Tibial artery (tissue), 4 donors: Measurements from ENCODE around the gene AKR1D1.

Experiments used
- DNase-seq, 2 donors: peaks; one replicate each; pipeline ENCODE4 v3.0.0-alpha.2; 2019
- H3K27ac ChIP-seq, 2 donors: fragments of 200-600 bp; sonication (generic) in 1 of 2; 1 replicate in 1 of 2; 2 replicates in 1 of 2; pipeline ENCODE4 v1.5.1; 2018 to 2019; ENCODE audit warnings: mild to moderate bottlenecking in 1 of 2
- H3K27me3 ChIP-seq, 2 donors: fragments of 200-600 bp; sonication (generic) in 1 of 2; one replicate each; pipeline versions ENCODE4 v1.5.1 to v1.6.0; 2016 to 2019
- H3K36me3 ChIP-seq, 3 donors: fragments of 200-600 bp; sonication (generic) in 2 of 3; one replicate each; pipeline ENCODE4 v1.5.1; 2016 to 2019; ENCODE audit warnings: mild to moderate bottlenecking in 2 of 3
- H3K4me1 ChIP-seq, 4 donors: fragments of 200-600 bp; sonication (generic) in 2 of 4; 1 replicate in 3 of 4; 2 replicates in 1 of 4; pipeline ENCODE4 v1.5.1; 2016 to 2019
- H3K4me3 ChIP-seq, 2 donors: fragments of 200-600 bp; sonication (generic) in 1 of 2; 1 replicate in 1 of 2; 2 replicates in 1 of 2; pipeline ENCODE4 v1.5.1; 2018 to 2019; ENCODE audit warnings: mild to moderate bottlenecking in 2 of 2
- H3K9me3 ChIP-seq, 3 donors: fragments of 200-600 bp; sonication (generic) in 1 of 3; one replicate each; pipeline ENCODE4 v1.5.1; 2016 to 2019
- intact Hi-C: fragments of 100-400 bp; cut with DNase I; formaldehyde crosslinking; loops from one replicate; pipeline ENCODE4 v1.15.0; 2023; ENCODE audit warnings: low total_unique reads
- TF ChIP-seq, protein P1 (sequence below), 2 experiments: fragments of 200-600 bp in 1 of 2; fragments of 450-650 bp in 1 of 2; IDR thresholded peaks; one replicate each; pipeline ENCODE4 v1.5.1; 2017 to 2019; ENCODE audit warnings: antibody characterized with exemption in 2 of 2, mild to moderate bottlenecking in 1 of 2, moderate library complexity in 1 of 2

AKR1D1 gene, protein sequence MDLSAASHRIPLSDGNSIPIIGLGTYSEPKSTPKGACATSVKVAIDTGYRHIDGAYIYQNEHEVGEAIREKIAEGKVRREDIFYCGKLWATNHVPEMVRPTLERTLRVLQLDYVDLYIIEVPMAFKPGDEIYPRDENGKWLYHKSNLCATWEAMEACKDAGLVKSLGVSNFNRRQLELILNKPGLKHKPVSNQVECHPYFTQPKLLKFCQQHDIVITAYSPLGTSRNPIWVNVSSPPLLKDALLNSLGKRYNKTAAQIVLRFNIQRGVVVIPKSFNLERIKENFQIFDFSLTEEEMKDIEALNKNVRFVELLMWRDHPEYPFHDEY

DNA sequence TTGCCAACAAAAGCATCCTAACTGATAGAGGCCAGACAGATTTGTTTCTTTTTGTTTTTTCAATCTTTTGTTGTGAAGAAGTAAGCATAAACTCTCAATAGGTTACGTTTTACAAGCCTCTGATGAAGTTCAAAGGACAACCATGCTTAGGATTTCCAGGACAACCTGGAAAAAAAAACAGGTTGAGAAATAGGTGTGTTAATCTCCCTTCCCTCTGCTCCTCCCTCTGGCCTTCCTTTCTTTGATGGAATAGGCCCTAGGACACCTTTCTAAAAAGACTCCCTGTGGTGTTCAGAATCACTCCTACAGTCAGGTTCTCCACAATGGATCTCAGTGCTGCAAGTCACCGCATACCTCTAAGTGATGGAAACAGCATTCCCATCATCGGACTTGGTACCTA, at the start of gene AKR1D1:
Gene AKR1D1, plus strand, starts transcription at position 264 of the 400 bp plus-strand sequence. Its CDS starts 60 bp downstream, at position 324.
- DNase-seq = no peak
- no peaks in the 10 kb centered on the region for H3K9me3 ChIP-seq
- H3K27me3 ChIP-seq = no peaks in the 10 kb centered on the region
- no peaks in the 10 kb centered on the region for H3K36me3 ChIP-seq
- no peak within 1 kb of the TSS for H3K27ac ChIP-seq
- intact Hi-C loops = no loop called here
- TF ChIP-seq, protein P1, sequence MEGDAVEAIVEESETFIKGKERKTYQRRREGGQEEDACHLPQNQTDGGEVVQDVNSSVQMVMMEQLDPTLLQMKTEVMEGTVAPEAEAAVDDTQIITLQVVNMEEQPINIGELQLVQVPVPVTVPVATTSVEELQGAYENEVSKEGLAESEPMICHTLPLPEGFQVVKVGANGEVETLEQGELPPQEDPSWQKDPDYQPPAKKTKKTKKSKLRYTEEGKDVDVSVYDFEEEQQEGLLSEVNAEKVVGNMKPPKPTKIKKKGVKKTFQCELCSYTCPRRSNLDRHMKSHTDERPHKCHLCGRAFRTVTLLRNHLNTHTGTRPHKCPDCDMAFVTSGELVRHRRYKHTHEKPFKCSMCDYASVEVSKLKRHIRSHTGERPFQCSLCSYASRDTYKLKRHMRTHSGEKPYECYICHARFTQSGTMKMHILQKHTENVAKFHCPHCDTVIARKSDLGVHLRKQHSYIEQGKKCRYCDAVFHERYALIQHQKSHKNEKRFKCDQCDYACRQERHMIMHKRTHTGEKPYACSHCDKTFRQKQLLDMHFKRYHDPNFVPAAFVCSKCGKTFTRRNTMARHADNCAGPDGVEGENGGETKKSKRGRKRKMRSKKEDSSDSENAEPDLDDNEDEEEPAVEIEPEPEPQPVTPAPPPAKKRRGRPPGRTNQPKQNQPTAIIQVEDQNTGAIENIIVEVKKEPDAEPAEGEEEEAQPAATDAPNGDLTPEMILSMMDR (IDR thresholded peaks at IDR 0.05) = no peak
- no peaks in the 10 kb centered on the region for H3K4me1 ChIP-seq
- no peak within 1 kb of the TSS for H3K4me3 ChIP-seq

DNA sequence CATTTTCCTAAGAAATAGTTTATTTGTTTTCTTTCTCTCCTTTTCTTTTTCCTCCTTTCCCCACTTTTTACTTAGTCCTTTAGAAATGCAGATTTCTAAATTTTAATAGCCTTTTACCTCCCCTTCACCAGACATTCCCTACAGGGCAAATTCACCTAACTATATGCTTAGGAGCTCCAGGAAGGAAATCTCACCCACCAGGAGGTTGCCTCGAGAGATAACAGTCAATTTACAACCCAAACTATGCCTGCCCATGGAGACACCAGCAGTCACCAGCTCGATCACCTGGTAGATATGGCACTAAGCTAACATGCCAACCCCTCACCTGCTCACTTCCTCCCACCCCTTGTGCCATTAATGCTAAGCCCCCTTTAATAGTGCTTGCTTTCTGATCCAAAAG, 49.2 kb upstream of the AKR1D1 start:
- no peaks in the 10 kb centered on the region for H3K36me3 ChIP-seq
- intact Hi-C loops = no loop called here
- DNase-seq = no peak
- H3K27ac ChIP-seq = no peak overlapping the region
- TF ChIP-seq, protein P1 (IDR thresholded peaks at IDR 0.05) = no peak
- no peaks in the 10 kb centered on the region for H3K4me1 ChIP-seq
- H3K4me3 ChIP-seq = no peak overlapping the region
- no peaks in the 10 kb centered on the region for H3K9me3 ChIP-seq
- H3K27me3 ChIP-seq = no peaks in the 10 kb centered on the region

DNA sequence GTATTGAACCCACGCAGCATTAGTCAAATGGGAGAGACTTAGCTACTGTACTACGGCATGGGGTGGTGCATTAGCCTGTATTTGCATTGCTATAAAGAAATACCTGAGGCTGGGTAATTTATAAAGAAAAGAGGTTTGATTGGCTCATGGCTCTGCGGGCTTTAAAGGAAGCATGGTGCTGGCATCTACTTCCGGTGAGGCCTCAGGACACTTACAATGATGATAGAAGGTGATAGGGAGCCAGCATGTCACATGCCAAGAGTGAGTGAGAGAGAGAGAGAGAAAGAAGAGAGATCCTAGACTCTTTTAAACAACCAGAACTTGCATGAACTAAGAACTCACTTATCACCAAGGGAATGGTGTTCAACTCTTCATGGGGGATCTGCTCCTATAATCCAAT, 47.1 kb upstream of the AKR1D1 start:
- Histone ChIP-seq H3K27ac (no peak overlapping the region), H3K27me3 (no peaks in the 10 kb centered on the region), H3K4me3 (no peak overlapping the region), H3K4me1 (no peaks in the 10 kb centered on the region), H3K9me3 (no peaks in the 10 kb centered on the region), H3K36me3 (no peaks in the 10 kb centered on the region)
- intact Hi-C loops = no loop called here
- DNase-seq = no peak
- TF ChIP-seq, protein P1 (IDR thresholded peaks at IDR 0.05) = no peak

DNA sequence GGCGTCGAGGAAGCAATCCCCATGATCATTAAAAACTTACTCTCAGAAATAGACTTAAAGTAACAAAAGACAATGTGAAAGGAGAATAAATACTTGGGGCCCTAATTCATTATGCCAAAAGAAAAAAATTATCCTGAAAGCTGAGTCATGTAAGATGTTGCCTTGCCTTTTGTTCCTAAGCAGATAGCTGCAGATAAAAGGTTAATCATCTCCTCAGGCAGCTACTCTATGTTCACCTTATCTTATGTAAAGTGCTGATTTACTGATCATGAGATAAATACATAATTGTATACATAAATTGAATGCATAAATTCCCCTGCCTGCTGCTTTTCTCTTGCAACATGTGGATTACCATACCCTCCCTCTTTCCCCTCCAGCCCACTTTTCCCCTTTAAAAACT, 46.3 kb upstream of the AKR1D1 start:
- no peak for DNase-seq
- Histone ChIP-seq H3K4me1 (no peaks in the 10 kb centered on the region), H3K36me3 (no peaks in the 10 kb centered on the region), H3K27me3 (no peaks in the 10 kb centered on the region), H3K27ac (no peak overlapping the region), H3K9me3 (no peaks in the 10 kb centered on the region), H3K4me3 (no peak overlapping the region)
- TF ChIP-seq, protein P1 (IDR thresholded peaks at IDR 0.05) = no peak
- intact Hi-C loops = no loop called here

DNA sequence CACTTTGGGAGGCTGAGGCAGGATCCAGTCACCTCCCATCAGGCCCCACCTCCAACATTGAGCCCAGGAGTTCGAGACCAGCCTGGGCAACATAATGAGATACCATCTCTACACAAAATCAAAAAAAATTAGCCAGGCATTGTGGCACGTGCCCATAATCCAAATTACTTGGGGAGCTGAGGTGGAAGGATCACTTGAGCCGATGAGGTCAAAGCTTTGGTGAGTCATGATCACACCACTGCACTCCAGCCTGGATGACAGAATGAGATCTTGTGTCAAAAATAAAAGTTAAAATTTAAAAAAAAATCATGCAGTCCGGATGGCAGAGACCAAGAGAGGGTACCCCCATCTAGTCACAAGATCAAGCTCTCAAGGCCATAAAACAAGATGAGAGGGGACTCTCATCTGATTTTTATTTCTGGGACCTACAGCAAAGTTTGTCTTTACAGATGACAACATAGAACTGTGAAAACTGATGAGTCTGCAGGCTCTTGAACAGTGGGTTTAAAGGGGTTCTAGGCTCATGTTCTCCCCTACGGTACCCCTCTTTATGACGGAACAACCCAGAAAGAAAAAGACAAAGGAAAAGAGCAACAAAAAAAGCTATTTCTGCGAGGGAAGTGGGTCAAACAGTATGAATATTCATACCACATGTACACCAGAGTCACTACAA, 45.4 kb upstream of the AKR1D1 start:
- no peak for DNase-seq
- intact Hi-C loops = no loop called here
- H3K27me3 ChIP-seq = no peaks in the 10 kb centered on the region
- no peak overlapping the region for H3K4me3 ChIP-seq
- H3K27ac ChIP-seq = no peak overlapping the region
- H3K9me3 ChIP-seq = no peaks in the 10 kb centered on the region
- H3K36me3 ChIP-seq = no peaks in the 10 kb centered on the region
- no peaks in the 10 kb centered on the region for H3K4me1 ChIP-seq
- TF ChIP-seq, protein P1 (IDR thresholded peaks at IDR 0.05) = no peak
